HL-60 (cell line): ENCODE data around the gene PIAS2.

Experiments used
- DNase-seq, 2 experiments: peaks; one replicate each; pipeline ENCODE4 v3.0.0-alpha.2; 2010 to 2020; ENCODE audit warnings: low read depth in 1 of 2, low spot score in 1 of 2
- H3K27ac ChIP-seq: fragments of 250-450 bp; sonication (Bioruptor Pico); replicated peaks from 2 replicates; pipeline ENCODE4 v1.5.1; 2020; ENCODE audit warnings: mild to moderate bottlenecking, moderate library complexity
- H3K27me3 ChIP-seq: fragments of 250-450 bp; sonication (Bioruptor Pico); 2 replicates; pipeline ENCODE4 v1.5.1; 2021; ENCODE audit warnings: mild to moderate bottlenecking, moderate library complexity; ENCODE audit not compliant: insufficient read depth, poor library complexity, severe bottlenecking
- H3K4me3 ChIP-seq: replicated peaks from 2 replicates; pipeline ENCODE4 v1.5.1; 2011; ENCODE audit warnings: mild to moderate bottlenecking, control low read depth, low read length; ENCODE audit not compliant: insufficient read depth
- GABPA ChIP-seq: IDR thresholded peaks from 2 replicates; pipeline ENCODE4 v1.6.1; 2012; ENCODE audit warnings: low read depth
- POLR2AphosphoS5 ChIP-seq: IDR thresholded peaks from 2 replicates; pipeline ENCODE4 v1.6.1; 2012; ENCODE audit warnings: low read depth
- SPI1 ChIP-seq: IDR thresholded peaks from 2 replicates; pipeline ENCODE4 v1.6.1; 2012; ENCODE audit warnings: low read depth, mild to moderate bottlenecking, borderline replicate concordance
- TF ChIP-seq, protein P1 (sequence below): IDR thresholded peaks from one replicate; pipeline ENCODE4 v1.5.1; 2011; ENCODE audit warnings: low read length, control low read depth, inconsistent platforms; ENCODE audit not compliant: insufficient read depth
- TF ChIP-seq, protein P2 (sequence below): IDR thresholded peaks from 2 replicates; pipeline ENCODE4 v1.6.1; 2012; ENCODE audit warnings: low read depth; ENCODE audit not compliant: insufficient replicate concordance

Gene PIAS2

DNA sequence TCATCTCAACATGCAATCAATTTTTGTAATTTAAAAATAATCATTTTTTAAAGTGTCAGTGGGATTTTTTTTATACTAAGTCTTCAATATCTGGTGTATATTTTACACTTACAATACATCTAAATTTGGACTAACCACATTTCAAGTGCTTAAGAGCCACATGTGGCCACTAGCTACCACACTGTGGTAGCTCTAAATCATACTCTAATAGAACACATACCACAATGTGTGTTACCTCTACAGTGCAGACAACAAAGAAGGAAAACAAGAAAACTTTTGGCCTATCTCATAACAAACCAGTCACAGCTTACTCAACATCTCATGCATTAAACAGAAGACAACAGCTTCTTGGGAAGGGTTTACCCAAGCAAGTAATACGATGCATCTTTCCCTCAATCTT lies 24.5 kb downstream of the PIAS2 start:
- H3K4me3 ChIP-seq, result no peak overlapping the region
- no peak overlapping the region for H3K27ac ChIP-seq
- no peak for DNase-seq
- H3K27me3 ChIP-seq, result no peaks in the 10 kb centered on the region
- no peak for TF ChIP-seq SPI1
- no peak for TF ChIP-seq GABPA
- TF ChIP-seq, protein P1, sequence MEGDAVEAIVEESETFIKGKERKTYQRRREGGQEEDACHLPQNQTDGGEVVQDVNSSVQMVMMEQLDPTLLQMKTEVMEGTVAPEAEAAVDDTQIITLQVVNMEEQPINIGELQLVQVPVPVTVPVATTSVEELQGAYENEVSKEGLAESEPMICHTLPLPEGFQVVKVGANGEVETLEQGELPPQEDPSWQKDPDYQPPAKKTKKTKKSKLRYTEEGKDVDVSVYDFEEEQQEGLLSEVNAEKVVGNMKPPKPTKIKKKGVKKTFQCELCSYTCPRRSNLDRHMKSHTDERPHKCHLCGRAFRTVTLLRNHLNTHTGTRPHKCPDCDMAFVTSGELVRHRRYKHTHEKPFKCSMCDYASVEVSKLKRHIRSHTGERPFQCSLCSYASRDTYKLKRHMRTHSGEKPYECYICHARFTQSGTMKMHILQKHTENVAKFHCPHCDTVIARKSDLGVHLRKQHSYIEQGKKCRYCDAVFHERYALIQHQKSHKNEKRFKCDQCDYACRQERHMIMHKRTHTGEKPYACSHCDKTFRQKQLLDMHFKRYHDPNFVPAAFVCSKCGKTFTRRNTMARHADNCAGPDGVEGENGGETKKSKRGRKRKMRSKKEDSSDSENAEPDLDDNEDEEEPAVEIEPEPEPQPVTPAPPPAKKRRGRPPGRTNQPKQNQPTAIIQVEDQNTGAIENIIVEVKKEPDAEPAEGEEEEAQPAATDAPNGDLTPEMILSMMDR, result no peak

DNA sequence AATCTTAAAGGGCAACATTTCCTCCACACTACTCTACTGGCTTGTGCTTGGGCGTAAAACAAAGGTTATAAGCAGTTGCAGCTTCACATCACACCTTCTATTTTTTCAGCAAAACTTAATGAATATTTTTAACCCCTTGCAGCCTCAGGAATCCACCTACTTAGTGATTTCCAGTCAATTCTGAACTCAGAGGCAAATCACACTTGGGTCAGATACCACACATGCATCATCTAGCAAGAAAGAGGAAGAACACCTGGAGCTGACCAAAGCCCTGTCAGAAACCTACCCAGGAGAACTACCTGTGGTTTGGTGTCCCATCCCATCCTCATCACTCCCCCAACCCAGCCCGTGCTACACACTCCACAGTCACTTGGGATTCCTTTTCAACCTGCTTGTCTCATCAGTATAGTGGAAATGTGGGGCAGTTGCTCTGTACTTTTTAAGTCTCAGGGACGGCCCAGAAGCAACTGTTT lies 25.5 kb downstream of the PIAS2 start:
- TF ChIP-seq GABPA (no peak), POLR2AphosphoS5 (no peak), SPI1 (no peak)
- TF ChIP-seq, protein P1, result no peak
- TF ChIP-seq, protein P2, sequence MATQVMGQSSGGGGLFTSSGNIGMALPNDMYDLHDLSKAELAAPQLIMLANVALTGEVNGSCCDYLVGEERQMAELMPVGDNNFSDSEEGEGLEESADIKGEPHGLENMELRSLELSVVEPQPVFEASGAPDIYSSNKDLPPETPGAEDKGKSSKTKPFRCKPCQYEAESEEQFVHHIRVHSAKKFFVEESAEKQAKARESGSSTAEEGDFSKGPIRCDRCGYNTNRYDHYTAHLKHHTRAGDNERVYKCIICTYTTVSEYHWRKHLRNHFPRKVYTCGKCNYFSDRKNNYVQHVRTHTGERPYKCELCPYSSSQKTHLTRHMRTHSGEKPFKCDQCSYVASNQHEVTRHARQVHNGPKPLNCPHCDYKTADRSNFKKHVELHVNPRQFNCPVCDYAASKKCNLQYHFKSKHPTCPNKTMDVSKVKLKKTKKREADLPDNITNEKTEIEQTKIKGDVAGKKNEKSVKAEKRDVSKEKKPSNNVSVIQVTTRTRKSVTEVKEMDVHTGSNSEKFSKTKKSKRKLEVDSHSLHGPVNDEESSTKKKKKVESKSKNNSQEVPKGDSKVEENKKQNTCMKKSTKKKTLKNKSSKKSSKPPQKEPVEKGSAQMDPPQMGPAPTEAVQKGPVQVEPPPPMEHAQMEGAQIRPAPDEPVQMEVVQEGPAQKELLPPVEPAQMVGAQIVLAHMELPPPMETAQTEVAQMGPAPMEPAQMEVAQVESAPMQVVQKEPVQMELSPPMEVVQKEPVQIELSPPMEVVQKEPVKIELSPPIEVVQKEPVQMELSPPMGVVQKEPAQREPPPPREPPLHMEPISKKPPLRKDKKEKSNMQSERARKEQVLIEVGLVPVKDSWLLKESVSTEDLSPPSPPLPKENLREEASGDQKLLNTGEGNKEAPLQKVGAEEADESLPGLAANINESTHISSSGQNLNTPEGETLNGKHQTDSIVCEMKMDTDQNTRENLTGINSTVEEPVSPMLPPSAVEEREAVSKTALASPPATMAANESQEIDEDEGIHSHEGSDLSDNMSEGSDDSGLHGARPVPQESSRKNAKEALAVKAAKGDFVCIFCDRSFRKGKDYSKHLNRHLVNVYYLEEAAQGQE, result no peak
- DNase-seq, result no peak
- no peak overlapping the region for H3K27ac ChIP-seq
- no peak overlapping the region for H3K4me3 ChIP-seq
- H3K27me3 ChIP-seq, result no peaks in the 10 kb centered on the region

DNA sequence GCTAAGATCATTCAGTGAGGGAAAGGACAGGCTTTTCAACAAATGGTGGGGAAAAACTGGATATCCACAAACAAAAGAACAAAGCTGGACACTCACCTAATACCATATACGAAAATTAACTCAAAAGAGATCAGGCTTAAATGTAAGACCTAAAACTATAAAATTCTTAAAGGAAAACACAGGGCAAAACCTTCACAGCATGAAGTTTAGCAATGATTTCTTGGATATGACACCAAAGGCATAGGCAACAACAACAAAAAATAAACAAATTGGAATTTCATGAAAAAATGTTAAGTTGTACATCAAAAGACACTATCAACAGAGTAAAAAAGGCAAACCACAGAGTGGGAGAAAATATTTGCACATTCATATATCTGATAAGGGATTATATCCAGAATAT lies 28.3 kb downstream of the PIAS2 start:
- Histone ChIP-seq H3K27ac (no peak overlapping the region), H3K27me3 (no peaks in the 10 kb centered on the region), H3K4me3 (no peak overlapping the region)
- TF ChIP-seq POLR2AphosphoS5, result no peak
- no peak for TF ChIP-seq SPI1
- no peak for TF ChIP-seq GABPA
- TF ChIP-seq, protein P2, result no peak
- TF ChIP-seq, protein P1, result no peak
- DNase-seq, result no peak

DNA sequence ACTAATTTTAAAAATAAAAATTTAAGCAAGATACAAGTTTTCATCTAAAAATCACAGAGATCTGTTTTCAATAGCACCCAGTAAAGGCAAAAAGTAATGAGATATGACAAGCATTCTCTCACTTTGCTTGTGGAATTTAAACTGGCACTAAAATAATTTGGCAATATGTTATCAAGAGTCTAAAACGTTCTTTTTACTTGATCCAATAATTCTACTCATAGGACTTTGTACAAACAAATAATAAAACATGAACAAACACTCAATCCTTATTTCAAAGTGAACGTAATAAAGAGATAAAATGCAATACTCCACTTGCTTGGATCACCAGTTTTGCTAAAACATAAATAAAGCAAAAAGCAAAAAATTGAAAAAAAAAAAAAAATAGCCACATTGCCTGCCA lies 30.4 kb downstream of the PIAS2 start:
- Histone ChIP-seq H3K4me3 (no peak overlapping the region), H3K27me3 (no peaks in the 10 kb centered on the region), H3K27ac (no peak overlapping the region)
- TF ChIP-seq, protein P1, result no peak
- no peak for DNase-seq
